KMS-11 (cell line): Measurements from ENCODE around the gene NNMT.

Experiments used
- H2AFZ ChIP-seq: fragments of 200-600 bp; sonication (generic); 2 replicates; pipeline ENCODE4 v1.6.1; 2016; ENCODE audit warnings: antibody characterized with exemption, mixed run types, low read depth
- H3K27ac ChIP-seq: fragments of 200-600 bp; sonication (generic); 2 replicates; pipeline ENCODE4 v1.6.1; 2016; ENCODE audit warnings: mild to moderate bottlenecking, mixed run types
- H3K27me3 ChIP-seq: fragments of 200-600 bp; sonication (generic); 2 replicates; pipeline ENCODE4 v1.6.1; 2017; ENCODE audit warnings: mild to moderate bottlenecking, low read depth, mixed run types, moderate library complexity; ENCODE audit not compliant: insufficient read depth
- H3K36me3 ChIP-seq: fragments of 200-600 bp; sonication (generic); 2 replicates; pipeline ENCODE4 v1.6.1; 2017; ENCODE audit warnings: mild to moderate bottlenecking, mixed run types; ENCODE audit not compliant: insufficient read depth
- H3K4me1 ChIP-seq: fragments of 200-600 bp; sonication (generic); 2 replicates; pipeline ENCODE4 v1.6.1; 2016; ENCODE audit warnings: mild to moderate bottlenecking, low read depth, mixed run types; ENCODE audit not compliant: poor library complexity, severe bottlenecking
- H3K4me2 ChIP-seq: fragments of 200-600 bp; sonication (generic); 2 replicates; pipeline ENCODE4 v1.7.0; 2016; ENCODE audit warnings: mild to moderate bottlenecking, mixed run types
- H3K4me3 ChIP-seq: fragments of 200-600 bp; sonication (generic); IDR thresholded peaks from 2 replicates; pipeline ENCODE4 v1.6.1; 2017; ENCODE audit warnings: low read depth, low read length, mixed read lengths; ENCODE audit not compliant: insufficient read depth
- H3K79me2 ChIP-seq: fragments of 200-600 bp; sonication (generic); 2 replicates; pipeline ENCODE4 v1.6.1; 2016; ENCODE audit warnings: low read depth, mixed run types; ENCODE audit not compliant: insufficient read depth
- H3K9ac ChIP-seq: fragments of 200-600 bp; sonication (generic); 2 replicates; pipeline ENCODE4 v1.6.1; 2016; ENCODE audit warnings: mild to moderate bottlenecking, mixed run types
- H4K20me1 ChIP-seq: fragments of 200-600 bp; sonication (generic); 2 replicates; pipeline ENCODE4 v1.6.1; 2016; ENCODE audit warnings: mild to moderate bottlenecking, mixed run types; ENCODE audit not compliant: insufficient read depth
- TF ChIP-seq, protein P1 (sequence below): fragments of 200-600 bp; sonication (generic); conservative IDR thresholded peaks from 2 replicates; pipeline ENCODE4 v1.6.1; 2017; ENCODE audit warnings: low read depth, mild to moderate bottlenecking, antibody characterized with exemption, low read length, moderate library complexity, mixed read lengths

NNMT gene

DNA sequence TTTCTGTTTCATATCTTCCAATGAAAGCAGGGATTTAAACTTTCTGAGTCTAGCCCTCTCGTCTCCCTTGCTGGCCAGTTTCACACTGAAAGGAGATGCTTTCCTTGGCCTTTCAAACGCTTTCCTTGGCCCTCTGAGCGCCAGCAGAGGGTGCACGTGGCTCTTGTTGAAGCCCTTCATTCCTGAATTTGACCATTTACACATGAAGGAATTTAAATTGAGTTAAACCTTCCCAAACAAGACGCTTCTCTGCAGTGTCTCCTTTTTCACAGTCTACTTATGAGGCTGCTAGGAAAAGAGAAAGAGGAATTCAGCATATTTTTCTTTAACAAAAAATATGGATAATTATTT is 21.6 kb downstream of the NNMT start:
- TF ChIP-seq, protein P1, sequence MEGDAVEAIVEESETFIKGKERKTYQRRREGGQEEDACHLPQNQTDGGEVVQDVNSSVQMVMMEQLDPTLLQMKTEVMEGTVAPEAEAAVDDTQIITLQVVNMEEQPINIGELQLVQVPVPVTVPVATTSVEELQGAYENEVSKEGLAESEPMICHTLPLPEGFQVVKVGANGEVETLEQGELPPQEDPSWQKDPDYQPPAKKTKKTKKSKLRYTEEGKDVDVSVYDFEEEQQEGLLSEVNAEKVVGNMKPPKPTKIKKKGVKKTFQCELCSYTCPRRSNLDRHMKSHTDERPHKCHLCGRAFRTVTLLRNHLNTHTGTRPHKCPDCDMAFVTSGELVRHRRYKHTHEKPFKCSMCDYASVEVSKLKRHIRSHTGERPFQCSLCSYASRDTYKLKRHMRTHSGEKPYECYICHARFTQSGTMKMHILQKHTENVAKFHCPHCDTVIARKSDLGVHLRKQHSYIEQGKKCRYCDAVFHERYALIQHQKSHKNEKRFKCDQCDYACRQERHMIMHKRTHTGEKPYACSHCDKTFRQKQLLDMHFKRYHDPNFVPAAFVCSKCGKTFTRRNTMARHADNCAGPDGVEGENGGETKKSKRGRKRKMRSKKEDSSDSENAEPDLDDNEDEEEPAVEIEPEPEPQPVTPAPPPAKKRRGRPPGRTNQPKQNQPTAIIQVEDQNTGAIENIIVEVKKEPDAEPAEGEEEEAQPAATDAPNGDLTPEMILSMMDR, result no peak
- H3K79me2 ChIP-seq, result no peaks in the 10 kb centered on the region
- no peaks in the 10 kb centered on the region for H3K36me3 ChIP-seq
- H3K27ac ChIP-seq, result no peak overlapping the region
- no peak overlapping the region for H2AFZ ChIP-seq
- H3K9ac ChIP-seq, result no peak overlapping the region
- no peaks in the 10 kb centered on the region for H3K27me3 ChIP-seq
- H3K4me3 ChIP-seq, result no peak overlapping the region
- H3K4me1 ChIP-seq, result no peaks in the 10 kb centered on the region
- no peak overlapping the region for H3K4me2 ChIP-seq
- H4K20me1 ChIP-seq, result no peaks in the 10 kb centered on the region

DNA sequence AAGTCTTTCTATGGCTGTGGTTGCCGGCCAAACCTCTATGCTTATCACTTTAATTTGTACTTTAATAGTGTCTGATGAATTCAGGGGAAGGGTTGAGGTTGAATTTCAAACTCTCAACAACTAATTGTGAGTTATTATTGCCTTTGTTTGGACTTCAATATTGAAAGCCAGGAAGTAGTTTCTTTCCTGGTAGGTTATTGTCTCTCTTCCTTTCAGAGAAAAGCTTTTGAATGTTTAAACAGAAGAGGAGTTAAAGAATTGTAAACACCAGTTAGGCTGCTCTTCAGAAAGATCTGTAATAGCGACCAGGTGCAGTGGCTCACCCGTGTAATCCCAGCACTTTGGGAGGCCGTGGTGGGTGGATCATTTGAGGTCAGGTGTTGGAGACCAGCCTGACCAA is 22.2 kb downstream of the NNMT start:
- Histone ChIP-seq H3K4me2 (no peak overlapping the region), H4K20me1 (no peaks in the 10 kb centered on the region), H3K79me2 (no peaks in the 10 kb centered on the region), H2AFZ (no peak overlapping the region), H3K9ac (no peak overlapping the region), H3K27me3 (no peaks in the 10 kb centered on the region), H3K36me3 (no peaks in the 10 kb centered on the region), H3K27ac (no peak overlapping the region), H3K4me3 (no peak overlapping the region), H3K4me1 (no peaks in the 10 kb centered on the region)
- TF ChIP-seq, protein P1, result no peak

DNA sequence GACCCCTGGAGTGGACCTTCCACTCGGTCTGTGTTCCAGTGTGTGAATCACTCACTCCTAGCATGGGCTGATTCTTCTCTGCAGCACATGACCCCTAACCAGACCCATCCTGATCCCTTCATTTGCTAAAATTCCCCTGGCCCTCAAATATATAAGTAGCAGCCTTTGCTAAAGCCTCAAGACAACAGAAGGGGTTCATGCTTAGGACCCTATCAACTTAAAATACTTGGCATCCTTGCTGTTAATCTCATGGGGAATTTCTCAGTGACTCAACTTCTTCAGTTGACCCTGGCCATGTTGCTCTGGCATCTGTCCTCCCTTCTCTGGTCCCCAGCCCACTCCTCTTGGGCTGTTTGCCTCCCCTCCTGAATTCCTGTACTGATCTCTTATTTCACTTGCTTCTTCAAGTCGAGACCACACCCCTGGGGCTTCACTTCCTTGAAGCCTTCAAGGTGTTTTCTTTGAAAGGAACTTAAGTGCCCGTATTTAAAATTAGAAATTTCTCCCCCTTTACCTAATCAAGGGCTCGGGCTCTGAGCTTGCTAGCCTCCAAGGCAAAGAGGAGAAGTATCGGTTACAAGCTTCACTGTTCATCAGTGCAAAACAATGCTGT is 23.6 kb downstream of the NNMT start:
- no peaks in the 10 kb centered on the region for H4K20me1 ChIP-seq
- no peak overlapping the region for H3K9ac ChIP-seq
- H3K4me2 ChIP-seq, result no peak overlapping the region
- no peaks in the 10 kb centered on the region for H3K79me2 ChIP-seq
- no peaks in the 10 kb centered on the region for H3K36me3 ChIP-seq
- H3K27ac ChIP-seq, result no peak overlapping the region
- TF ChIP-seq, protein P1, result no peak
- no peaks in the 10 kb centered on the region for H3K27me3 ChIP-seq
- no peaks in the 10 kb centered on the region for H3K4me1 ChIP-seq
- no peak overlapping the region for H2AFZ ChIP-seq
- no peak overlapping the region for H3K4me3 ChIP-seq

DNA sequence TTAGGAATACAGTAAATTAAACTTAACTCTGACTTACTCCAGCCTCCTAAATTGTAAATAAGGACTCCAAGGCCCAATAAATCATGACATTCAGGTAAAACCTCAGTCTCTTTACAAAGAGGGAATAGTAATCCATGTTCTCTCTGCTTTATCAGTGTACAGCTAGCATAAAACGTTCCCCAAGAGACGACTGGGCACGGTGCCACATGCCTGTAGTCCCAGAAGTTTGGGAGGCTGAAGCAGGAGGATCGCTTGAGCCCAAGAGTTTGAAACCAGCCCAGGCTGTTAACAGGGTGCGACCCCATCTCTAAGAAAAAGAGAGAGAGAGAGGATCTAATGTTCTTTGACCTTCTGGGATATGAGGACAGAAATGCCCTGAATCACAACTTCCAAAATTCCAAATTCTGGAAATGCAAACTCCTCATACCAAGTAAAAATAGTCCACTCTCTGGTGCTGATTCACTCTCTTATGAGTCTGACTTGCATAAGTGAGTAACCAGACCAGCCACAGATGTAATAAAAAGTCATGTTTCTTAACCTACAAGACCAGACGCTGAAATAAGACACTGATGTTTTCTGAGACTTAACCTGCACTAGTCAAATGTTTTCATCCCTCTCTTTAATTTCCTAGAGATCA is 25.5 kb downstream of the NNMT start:
- Histone ChIP-seq H2AFZ (no peak overlapping the region), H3K27me3 (no peaks in the 10 kb centered on the region), H3K9ac (no peak overlapping the region), H4K20me1 (no peaks in the 10 kb centered on the region), H3K4me1 (no peaks in the 10 kb centered on the region), H3K27ac (no peak overlapping the region), H3K36me3 (no peaks in the 10 kb centered on the region), H3K79me2 (no peaks in the 10 kb centered on the region), H3K4me3 (no peak overlapping the region), H3K4me2 (no peak overlapping the region)
- TF ChIP-seq, protein P1, result no peak
